Neuronal stem cell (in vitro differentiated cells): Measurements from ENCODE around the gene MIER3.

Experiments
- DNase-seq: peaks from one replicate; pipeline ENCODE4 v3.0.0-alpha.2; 2013; ENCODE audit warnings: low spot score
- H2AFZ ChIP-seq: one replicate; pipeline ENCODE4 v1.6.1; 2013; ENCODE audit warnings: mild to moderate bottlenecking, low read length, inconsistent platforms
- H2AK5ac ChIP-seq: 2 replicates; pipeline ENCODE4 v1.6.1; 2013; ENCODE audit warnings: low read depth, mild to moderate bottlenecking, inconsistent platforms, low read length, moderate library complexity, mixed read lengths
- H2BK120ac ChIP-seq: 2 replicates; pipeline ENCODE4 v1.6.1; 2013; ENCODE audit warnings: low read depth, mild to moderate bottlenecking, inconsistent platforms, low read length, moderate library complexity, mixed read lengths
- H2BK12ac ChIP-seq: one replicate; pipeline ENCODE4 v1.6.1; 2013; ENCODE audit warnings: low read length, inconsistent platforms
- H2BK15ac ChIP-seq: 2 replicates; pipeline ENCODE4 v1.6.1; 2013; ENCODE audit warnings: mild to moderate bottlenecking, low read length, inconsistent platforms, mixed read lengths
- H2BK5ac ChIP-seq: one replicate; pipeline ENCODE4 v1.6.1; 2013; ENCODE audit warnings: inconsistent platforms, mild to moderate bottlenecking, low read length, moderate library complexity
- H3K14ac ChIP-seq: one replicate; pipeline ENCODE4 v1.6.1; 2013; ENCODE audit warnings: low read length, inconsistent platforms
- H3K18ac ChIP-seq: 2 replicates; pipeline ENCODE4 v1.6.1; 2013; ENCODE audit warnings: low read length, inconsistent platforms
- H3K23ac ChIP-seq: 2 replicates; pipeline ENCODE4 v1.6.1; 2013; ENCODE audit warnings: low read depth, mild to moderate bottlenecking, mixed read lengths, low read length, inconsistent platforms; ENCODE audit not compliant: poor library complexity
- H3K27ac ChIP-seq: replicated peaks from 3 replicates; pipeline ENCODE4 v1.5.1; 2013; ENCODE audit warnings: low read length, inconsistent platforms
- H3K27me3 ChIP-seq, 3 experiments: 2 replicates each; pipeline ENCODE4 v1.6.1; 2013; ENCODE audit warnings: low read length in 3 of 3, mild to moderate bottlenecking in 2 of 3, inconsistent platforms in 1 of 3, low read depth in 1 of 3, mixed read lengths in 1 of 3, moderate library complexity in 1 of 3; ENCODE audit not compliant: control insufficient read depth in 3 of 3, insufficient read depth in 3 of 3
- H3K36me3 ChIP-seq, 2 donors: replicated peaks in 1 of 2; 2 replicates each; pipeline ENCODE4 v1.6.1; 2013; ENCODE audit warnings: low read length in 2 of 2; ENCODE audit not compliant: control insufficient read depth in 2 of 2, insufficient read depth in 2 of 2
- H3K4ac ChIP-seq: 2 replicates; pipeline ENCODE4 v1.6.1; 2013; ENCODE audit warnings: inconsistent platforms, mild to moderate bottlenecking, low read length, moderate library complexity
- H3K4me1 ChIP-seq, 2 donors: 1 replicate in 1 of 2; 2 replicates in 1 of 2; pipeline ENCODE4 v1.6.1; 2013; ENCODE audit warnings: low read length in 2 of 2, low read depth in 1 of 2; ENCODE audit not compliant: control insufficient read depth in 2 of 2, insufficient read depth in 1 of 2
- H3K4me2 ChIP-seq: one replicate; pipeline ENCODE4 v1.6.1; 2013; ENCODE audit warnings: mild to moderate bottlenecking, low read length, inconsistent platforms; ENCODE audit not compliant: insufficient read depth, poor library complexity, severe bottlenecking
- H3K4me3 ChIP-seq, 2 donors: 2 replicates each; pipeline ENCODE4 v1.5.1; 2013; ENCODE audit warnings: low read length in 2 of 2, mild to moderate bottlenecking in 2 of 2, inconsistent platforms in 1 of 2, moderate library complexity in 1 of 2
- H3K79me1 ChIP-seq: one replicate; pipeline ENCODE4 v1.6.1; 2013; ENCODE audit warnings: low read depth, mild to moderate bottlenecking, inconsistent platforms, low read length, moderate library complexity
- H3K9ac ChIP-seq: one replicate; pipeline ENCODE4 v1.6.1; 2013; ENCODE audit warnings: mild to moderate bottlenecking, low read depth, low read length, inconsistent platforms; ENCODE audit not compliant: poor library complexity
- H3K9me3 ChIP-seq, 2 donors: replicated peaks in 1 of 2; 2 replicates each; pipeline versions ENCODE3 to v1.6.1; 2013; ENCODE audit warnings: low read length in 2 of 2, mild to moderate bottlenecking in 2 of 2, inconsistent platforms in 1 of 2, low read depth in 1 of 2, mixed read lengths in 1 of 2, moderate library complexity in 1 of 2; ENCODE audit not compliant: control insufficient read depth in 2 of 2, insufficient read depth in 1 of 2
- H4K8ac ChIP-seq: one replicate; pipeline ENCODE4 v1.6.1; 2013; ENCODE audit warnings: low read depth, mild to moderate bottlenecking, inconsistent platforms, low read length, moderate library complexity
- H4K91ac ChIP-seq: one replicate; pipeline ENCODE4 v1.6.1; 2013; ENCODE audit warnings: low read length, low read depth, mild to moderate bottlenecking, inconsistent platforms; ENCODE audit not compliant: poor library complexity
- WGBS, 2 donors: extraction: QIAGEN DNeasy Blood & Tissue Kit; methylation state at CpG; one replicate each; pipeline ENCODE4 v1.1.7; 2013; ENCODE audit warnings: missing lambda C conversion rate in 2 of 2, mixed read lengths in 1 of 2; ENCODE audit not compliant: insufficient read length in 2 of 2, insufficient replicate concordance in 1 of 2; ENCODE audit errors: extremely low coverage in 2 of 2; 5-methylcytosine and 5-hydroxymethylcytosine counted together

Gene MIER3

GRCh38 chr5:56941981-56942380 lies 9.9 kb downstream of the MIER3 start:
- Histone ChIP-seq H3K79me1 (peaks cover 2% of the 10 kb centered on the region), H2BK120ac (no peak overlapping the region), H3K18ac (no peak overlapping the region), H4K8ac (no peak overlapping the region), H3K4me3 (no peak overlapping the region), H3K27me3 (no peaks in the 10 kb centered on the region), H3K4me1 (no peaks in the 10 kb centered on the region), H3K4ac (no peak overlapping the region), H2AK5ac (no peak overlapping the region), H3K9ac (no peak overlapping the region), H2BK5ac (no peak overlapping the region), H2BK15ac (no peak overlapping the region), H3K4me2 (no peak overlapping the region), H3K14ac (no peak overlapping the region), H4K91ac (no peak overlapping the region), H3K23ac (no peak overlapping the region), H3K27ac (no peak overlapping the region), H2BK12ac (no peak overlapping the region), H3K36me3 (peaks cover 24 to 100% of the 10 kb centered on the region in 2 donors), H2AFZ (no peak overlapping the region), H3K9me3 (peaks cover 0 to 1% of the 10 kb centered on the region in 2 donors)
- WGBS, 2 donors: no CpG with 5 or more reads among the region's 1 CpG
- DNase-seq: no peak

DNA sequence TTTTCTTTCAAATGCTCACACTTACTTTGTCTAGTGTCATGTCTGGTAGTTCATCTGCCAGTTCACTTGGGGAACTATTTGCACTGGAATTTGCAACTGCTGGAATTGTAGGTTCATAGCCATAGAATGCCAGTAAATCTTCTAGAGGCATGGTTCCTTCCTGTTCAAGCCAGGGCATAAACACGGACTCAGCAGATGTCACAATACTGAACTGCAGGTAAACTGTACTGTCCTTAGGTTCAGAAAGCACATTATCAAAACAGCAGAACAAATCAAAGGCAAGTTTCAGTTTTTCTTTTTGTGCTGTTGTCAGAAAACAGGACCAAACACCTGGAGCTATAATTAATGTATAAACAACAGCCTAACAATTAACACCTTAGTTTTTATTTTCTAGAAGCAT lies 13.1 kb downstream of the MIER3 start:
- H2BK12ac ChIP-seq: no peak overlapping the region
- H3K4me1 ChIP-seq: no peaks in the 10 kb centered on the region
- H2BK5ac ChIP-seq: no peak overlapping the region
- no peak overlapping the region for H3K18ac ChIP-seq
- peaks cover 29 to 100% of the 10 kb centered on the region in 2 donors for H3K36me3 ChIP-seq
- WGBS, 2 donors: no CpG with 5 or more reads among the region's 1 CpG
- H3K23ac ChIP-seq: no peak overlapping the region
- no peak overlapping the region for H3K4me3 ChIP-seq
- no peak overlapping the region for H4K8ac ChIP-seq
- no peak overlapping the region for H2AFZ ChIP-seq
- H3K4ac ChIP-seq: no peak overlapping the region
- H3K79me1 ChIP-seq: no peaks in the 10 kb centered on the region
- no peaks in the 10 kb centered on the region for H3K27me3 ChIP-seq
- no peak overlapping the region for H3K9ac ChIP-seq
- no peak overlapping the region for H2BK120ac ChIP-seq
- no peak overlapping the region for H2AK5ac ChIP-seq
- H3K4me2 ChIP-seq: no peak overlapping the region
- no peak overlapping the region for H4K91ac ChIP-seq
- H3K9me3 ChIP-seq: peaks cover 0 to 1% of the 10 kb centered on the region in 2 donors
- H3K27ac ChIP-seq: no peak overlapping the region
- DNase-seq: no peak
- no peak overlapping the region for H3K14ac ChIP-seq
- no peak overlapping the region for H2BK15ac ChIP-seq

GRCh38 chr5:56934325-56934724 lies 17.6 kb downstream of the MIER3 start:
- Histone ChIP-seq H3K79me1 (no peaks in the 10 kb centered on the region), H2BK120ac (no peak overlapping the region), H3K9ac (no peak overlapping the region), H3K27me3 (no peaks in the 10 kb centered on the region), H2AFZ (no peak overlapping the region), H4K91ac (no peak overlapping the region), H3K23ac (no peak overlapping the region), H3K18ac (no peak overlapping the region), H3K14ac (no peak overlapping the region), H3K4me2 (no peak overlapping the region), H4K8ac (no peak overlapping the region), H3K4ac (no peak overlapping the region), H3K9me3 (peaks cover 0 to 1% of the 10 kb centered on the region in 2 donors), H3K4me3 (no peak overlapping the region), H2BK5ac (no peak overlapping the region), H2AK5ac (no peak overlapping the region), H2BK12ac (no peak overlapping the region), H2BK15ac (no peak overlapping the region), H3K36me3 (peaks cover 29 to 100% of the 10 kb centered on the region in 2 donors), H3K4me1 (no peaks in the 10 kb centered on the region), H3K27ac (no peak overlapping the region)
- whole genome bisulfite sequencing, 2 donors: no CpG with 5 or more reads among the region's 1 CpG
- DNase-seq: no peak

DNA sequence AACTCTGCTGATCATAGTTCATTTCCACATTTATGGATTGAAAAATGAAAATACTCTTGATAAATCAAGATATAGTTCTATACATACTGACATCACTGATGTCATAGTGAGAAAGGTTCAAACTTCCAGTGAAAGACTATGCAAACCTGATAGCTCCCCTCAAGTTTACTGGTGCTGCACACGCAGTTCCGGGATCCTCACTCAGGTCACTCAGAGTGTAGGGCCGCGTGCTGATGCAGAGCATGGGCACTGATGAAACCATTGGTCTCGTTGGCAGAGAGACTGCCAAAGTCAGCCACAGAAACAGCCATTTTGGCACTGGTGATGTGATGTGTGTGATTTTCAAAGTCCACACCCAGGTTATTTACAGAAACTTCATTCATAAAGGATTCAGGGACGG lies 29.0 kb downstream of the MIER3 start:
- no peak overlapping the region for H3K27ac ChIP-seq
- H2BK120ac ChIP-seq: no peak overlapping the region
- H2BK15ac ChIP-seq: no peak overlapping the region
- no peak overlapping the region for H2AK5ac ChIP-seq
- no peaks in the 10 kb centered on the region for H3K79me1 ChIP-seq
- no peak overlapping the region for H3K18ac ChIP-seq
- H4K91ac ChIP-seq: no peak overlapping the region
- peaks cover 12 to 37% of the 10 kb centered on the region in 2 donors for H3K9me3 ChIP-seq
- H3K4me3 ChIP-seq: no peak overlapping the region
- H2AFZ ChIP-seq: no peak overlapping the region
- no peak overlapping the region for H2BK5ac ChIP-seq
- H3K36me3 ChIP-seq: peaks cover 24 to 99% of the 10 kb centered on the region in 2 donors
- no peak overlapping the region for H3K4me2 ChIP-seq
- DNase-seq: no peak
- H3K23ac ChIP-seq: no peak overlapping the region
- no peak overlapping the region for H2BK12ac ChIP-seq
- no peak overlapping the region for H4K8ac ChIP-seq
- no CpG with 5 or more reads among the region's 6 CpGs for WGBS, 2 donors
- no peak overlapping the region for H3K9ac ChIP-seq
- H3K4me1 ChIP-seq: no peaks in the 10 kb centered on the region
- H3K27me3 ChIP-seq: no peaks in the 10 kb centered on the region
- H3K4ac ChIP-seq: no peak overlapping the region
- H3K14ac ChIP-seq: no peak overlapping the region
